IMR-90 (cell line): ENCODE results near the gene ARHGEF7. TPM values are rescaled to one million over a fixed set of nuclear protein-coding genes. Genes with fewer than 3 reads are reported as not detected.

Experiments used
- ATAC-seq: fragments of 200-7000 bp; cut with Tn5 transposase; 2 replicates; pipeline ENCODE4 v1.9.1; 2020; ENCODE audit warnings: low read depth, mild to moderate bottlenecking, moderate library complexity
- BruUV-seq: library from RNA; stranded (reverse); fragments of 400-500 nt; replicated peaks from 2 replicates; lab custom pipeline; 2021; lab: Mats Ljungman, UMichigan
- CTCF ChIA-PET: fragments of 300-600 bp; formaldehyde crosslinking; extraction: SDS; loops from one replicate; lab custom pipeline; 2021; ENCODE audit warnings: antibody characterized with exemption; lab: Yijun Ruan, JAX
- POLR2A ChIA-PET: fragments of 300-600 bp; sonication (Branson Sonifier 250); formaldehyde crosslinking; loops from one replicate; lab custom pipeline; 2022; ENCODE audit warnings: antibody characterized with exemption; ENCODE audit not compliant: unreplicated experiment; lab: Charles Lee
- DNase-seq: peaks from one replicate; pipeline ENCODE4 v3.0.0; 2013
- H2AFZ ChIP-seq: replicated peaks from 2 replicates; pipeline ENCODE3; 2013; ENCODE audit warnings: low read length, mild to moderate bottlenecking; ENCODE audit not compliant: poor library complexity
- H2AK5ac ChIP-seq: 2 replicates; pipeline ENCODE4 v1.6.1; 2013; ENCODE audit warnings: low read depth, low read length, inconsistent platforms
- H2AK9ac ChIP-seq: replicated peaks from 2 replicates; pipeline ENCODE3; 2013; ENCODE audit warnings: mild to moderate bottlenecking, low read depth, low read length, moderate library complexity; ENCODE audit not compliant: poor library complexity
- H2BK120ac ChIP-seq: 2 replicates; pipeline ENCODE4 v1.6.1; 2013; ENCODE audit warnings: low read depth, low read length, inconsistent platforms
- H2BK15ac ChIP-seq: 3 replicates; pipeline ENCODE4 v1.6.1; 2013; ENCODE audit warnings: low read depth, low read length, inconsistent platforms
- H2BK20ac ChIP-seq: 2 replicates; pipeline ENCODE4 v1.6.1; 2013; ENCODE audit warnings: low read depth, mild to moderate bottlenecking, inconsistent platforms, low read length, moderate library complexity
- H2BK5ac ChIP-seq: 2 replicates; pipeline ENCODE4 v1.6.1; 2013; ENCODE audit warnings: mild to moderate bottlenecking, low read depth, low read length, inconsistent platforms; ENCODE audit not compliant: poor library complexity, severe bottlenecking
- H3K14ac ChIP-seq: replicated peaks from 2 replicates; pipeline ENCODE4 v1.6.1; 2013; ENCODE audit warnings: low read depth, low read length, inconsistent platforms
- H3K18ac ChIP-seq: 2 replicates; pipeline ENCODE4 v1.6.1; 2013; ENCODE audit warnings: low read depth, low read length, control low read depth
- H3K23ac ChIP-seq: 2 replicates; pipeline ENCODE4 v1.6.1; 2013; ENCODE audit warnings: low read depth, low read length, inconsistent platforms
- H3K27ac ChIP-seq: 2 replicates; pipeline ENCODE4 v1.5.1; 2013; ENCODE audit warnings: mild to moderate bottlenecking, control low read depth, low read length; ENCODE audit not compliant: insufficient read depth
- H3K27me3 ChIP-seq: 2 replicates; pipeline ENCODE4 v1.6.1; 2013; ENCODE audit warnings: low read length; ENCODE audit not compliant: control insufficient read depth, insufficient read depth
- H3K36me3 ChIP-seq: 2 replicates; pipeline ENCODE4 v1.6.1; 2013; ENCODE audit warnings: low read length, mixed read lengths; ENCODE audit not compliant: control insufficient read depth, insufficient read depth
- H3K4ac ChIP-seq: 2 replicates; pipeline ENCODE4 v1.6.1; 2013; ENCODE audit warnings: low read depth, low read length, inconsistent platforms
- H3K4me1 ChIP-seq: 2 replicates; pipeline ENCODE4 v1.6.1; 2013; ENCODE audit warnings: low read length, mixed read lengths; ENCODE audit not compliant: control insufficient read depth, insufficient read depth
- H3K4me2 ChIP-seq: 2 replicates; pipeline ENCODE4 v1.6.1; 2013; ENCODE audit warnings: low read depth, mild to moderate bottlenecking, control low read depth, low read length, moderate library complexity
- H3K4me3 ChIP-seq: 2 replicates; pipeline ENCODE4 v1.5.1; 2013; ENCODE audit warnings: low read depth, mild to moderate bottlenecking, control low read depth, low read length, moderate library complexity; ENCODE audit not compliant: insufficient read depth
- H3K56ac ChIP-seq: 2 replicates; pipeline ENCODE4 v1.6.1; 2013; ENCODE audit warnings: low read length, inconsistent platforms; ENCODE audit not compliant: insufficient read depth; ENCODE audit errors: extremely low read depth
- H3K79me1 ChIP-seq, 2 experiments: 2 replicates each; pipeline ENCODE4 v1.6.1; 2013; ENCODE audit warnings: low read length in 2 of 2, inconsistent platforms in 1 of 2, low read depth in 1 of 2
- H3K9ac ChIP-seq: 2 replicates; pipeline ENCODE4 v1.6.1; 2013; ENCODE audit warnings: low read depth, low read length, control low read depth
- H3K9me1 ChIP-seq: 2 replicates; pipeline ENCODE4 v1.6.1; 2013; ENCODE audit warnings: low read length, inconsistent platforms; ENCODE audit not compliant: insufficient read depth
- H3K9me3 ChIP-seq: 2 replicates; pipeline ENCODE4 v1.6.1; 2013; ENCODE audit warnings: low read length; ENCODE audit not compliant: control insufficient read depth, insufficient read depth
- H4K20me1 ChIP-seq: 2 replicates; pipeline ENCODE4 v1.6.1; 2013; ENCODE audit warnings: low read length, inconsistent platforms; ENCODE audit not compliant: insufficient read depth
- H4K5ac ChIP-seq: 2 replicates; pipeline ENCODE4 v1.6.1; 2013; ENCODE audit warnings: mild to moderate bottlenecking, low read depth, low read length, control low read depth
- H4K8ac ChIP-seq, 2 experiments: 2 replicates each; pipeline ENCODE4 v1.6.1; 2013; ENCODE audit warnings: low read depth in 2 of 2, low read length in 2 of 2, control low read depth in 1 of 2, inconsistent platforms in 1 of 2
- H4K91ac ChIP-seq: 2 replicates; pipeline ENCODE4 v1.6.1; 2013; ENCODE audit warnings: low read depth, low read length, inconsistent platforms; ENCODE audit not compliant: insufficient read depth
- CEBPB ChIP-seq: IDR thresholded peaks from 2 replicates; pipeline ENCODE4 v1.6.1; 2012; ENCODE audit warnings: low read depth, low read length, improper control_type of control experiment
- CHD1 ChIP-seq: IDR thresholded peaks from 2 replicates; pipeline ENCODE4 v1.6.1; 2012; ENCODE audit warnings: low read depth, low read length, improper control_type of control experiment
- FOS ChIP-seq: fragments of 150-350 bp; IDR thresholded peaks from 2 replicates; pipeline ENCODE4 v1.6.1; 2016; ENCODE audit warnings: low read depth, low read length
- MAFK ChIP-seq: IDR thresholded peaks from 2 replicates; pipeline ENCODE4 v1.6.1; 2012; ENCODE audit warnings: low read depth, low read length, improper control_type of control experiment
- MXI1 ChIP-seq: IDR thresholded peaks from 2 replicates; pipeline ENCODE4 v1.6.1; 2012; ENCODE audit warnings: low read depth, mild to moderate bottlenecking, low read length, moderate library complexity, borderline replicate concordance
- RCOR1 ChIP-seq: IDR thresholded peaks from 2 replicates; pipeline ENCODE4 v1.6.1; 2012; ENCODE audit warnings: mild to moderate bottlenecking, low read length, improper control_type of control experiment; ENCODE audit not compliant: insufficient replicate concordance
- USF2 ChIP-seq: fragments of 150-350 bp; IDR thresholded peaks from 2 replicates; pipeline ENCODE4 v1.6.1; 2017; ENCODE audit warnings: mild to moderate bottlenecking, antibody characterized with exemption, low read length, low read depth
- WGBS, 2 experiments: methylation state at CpG; one replicate each; pipeline versions ENCODE4 v1.1.5 to v1.1.7; 2013; ENCODE audit warnings: missing lambda C conversion rate in 2 of 2; ENCODE audit not compliant: insufficient read length in 1 of 2; ENCODE audit errors: extremely low coverage in 2 of 2; 5-methylcytosine and 5-hydroxymethylcytosine counted together
- dilution Hi-C: fragments of 300-500 bp; cut with HindIII; formaldehyde crosslinking; loops from one replicate; pipeline ENCODE4 v1.14.3; 2018; ENCODE audit warnings: low sequenced_read_pairs; ENCODE audit not compliant: unreplicated experiment
- in situ Hi-C: fragments of 300-500 bp; cut with MboI; formaldehyde crosslinking; loops from 3 replicates; pipeline ENCODE4 v1.14.3; 2019; ENCODE audit warnings: low sequenced_read_pairs, inconsistent platforms, mixed read lengths
- intact Hi-C: fragments of 100-400 bp; cut with micrococcal nuclease; formaldehyde crosslinking; loops from 2 replicates; pipeline ENCODE4 v1.10.0; 2022
- polyA plus RNA-seq, 3 experiments: library from polyadenylated mRNA; depleted of rRNA; stranded (reverse); fragments of >200 nt; gene quantifications; 2 replicates each; pipeline ENCODE4 v1.2.3, GENCODE V29; 2012; ENCODE audit warnings: low replicate concordance in 1 of 3
- total RNA-seq: library from RNA; depleted of rRNA; stranded (reverse); fragments of >200 nt; gene quantifications from 2 replicates; pipeline ENCODE4 v1.2.3, GENCODE V29; 2012

The ARHGEF7 gene
- total and polyA plus RNA-seq, 2 of the 4 experiments (the other 2 are of a cell fraction) = 32.9 to 59.0 TPM

- no peak overlapping the region for H3K4ac ChIP-seq
- no TSS peak for BruUV-seq
Observed at GRCh38 chr13:111131611-111132010, 16.5 kb downstream of the ARHGEF7 start.

More at GRCh38 chr13:111131611-111132010, 16.5 kb downstream of the ARHGEF7 start:
- no peak overlapping the region for H3K56ac ChIP-seq
- H2AK9ac ChIP-seq = no peak overlapping the region
- in situ Hi-C loops (no loop called here), intact Hi-C loops (no loop called here), dilution Hi-C loops (no loop called here)
- H3K18ac ChIP-seq = no peak overlapping the region
- H3K9me3 ChIP-seq = no peaks in the 10 kb centered on the region
- no peak overlapping the region for H4K91ac ChIP-seq
- H3K27me3 ChIP-seq = peaks cover 22% of the 10 kb centered on the region
- H4K5ac ChIP-seq = no peak overlapping the region
- no peaks in the 10 kb centered on the region for H3K79me1 ChIP-seq
- H2AK5ac ChIP-seq = no peak overlapping the region
- DNase-seq (no peak), ATAC-seq (no peak)
- CTCF ChIA-PET = no interaction called here
- no peak overlapping the region for H4K8ac ChIP-seq
- H3K14ac ChIP-seq = no peak overlapping the region
- no peaks in the 10 kb centered on the region for H3K9me1 ChIP-seq
- POLR2A ChIA-PET = no interaction called here
- WGBS, 2 experiments = 33% methylated on average over 2 of the region's 4 CpGs; no CpG with 5 or more reads in 1 of the 2 experiments
- H3K4me1 ChIP-seq = no peaks in the 10 kb centered on the region
- no peak overlapping the region for H2BK5ac ChIP-seq
- H3K27ac ChIP-seq = no peak overlapping the region
- H2BK120ac ChIP-seq = no peak overlapping the region
- no peak overlapping the region for H2AFZ ChIP-seq
- H3K23ac ChIP-seq = no peak overlapping the region
- H2BK20ac ChIP-seq = no peak overlapping the region
- H3K36me3 ChIP-seq = no peaks in the 10 kb centered on the region
- no peak overlapping the region for H3K4me2 ChIP-seq
- TF ChIP-seq MXI1 (no peak), CHD1 (no peak), FOS (no peak), RCOR1 (no peak), MAFK (no peak), USF2 (no peak), CEBPB (no peak)
- H3K9ac ChIP-seq = no peak overlapping the region
- no peaks in the 10 kb centered on the region for H4K20me1 ChIP-seq
- no peak overlapping the region for H3K4me3 ChIP-seq
- H2BK15ac ChIP-seq = no peak overlapping the region
